Hepatocyte (in vitro differentiated cells): Measurements from ENCODE around the gene EIPR1. TPM values are rescaled to one million over a fixed set of nuclear protein-coding genes. Genes with fewer than 3 reads are reported as not detected.

Experiments
- DNase-seq: peaks from one replicate; pipeline ENCODE4 v3.0.0-alpha.2; 2016; ENCODE audit warnings: low spot score
- H2AFZ ChIP-seq: fragments of 200-600 bp; sonication (generic); 2 replicates; pipeline ENCODE4 v1.6.0; 2016; ENCODE audit warnings: antibody characterized with exemption, mild to moderate bottlenecking
- H3K27ac ChIP-seq: fragments of 200-600 bp; sonication (generic); 2 replicates; pipeline ENCODE4 v1.5.1; 2016; ENCODE audit warnings: mild to moderate bottlenecking
- H3K27me3 ChIP-seq: fragments of 200-600 bp; sonication (generic); 2 replicates; pipeline ENCODE4 v1.6.1; 2016
- H3K36me3 ChIP-seq: fragments of 200-600 bp; sonication (generic); replicated peaks from 2 replicates; pipeline ENCODE4 v1.5.1; 2016; ENCODE audit warnings: low read depth; ENCODE audit not compliant: insufficient read depth
- H3K4me1 ChIP-seq: fragments of 200-600 bp; sonication (generic); 2 replicates; pipeline ENCODE4 v1.5.1; 2016; ENCODE audit warnings: mild to moderate bottlenecking, moderate library complexity; ENCODE audit not compliant: insufficient read depth
- H3K4me2 ChIP-seq: fragments of 200-600 bp; sonication (generic); 2 replicates; pipeline ENCODE4 v1.6.0; 2016
- H3K4me3 ChIP-seq: fragments of 200-600 bp; sonication (generic); 2 replicates; pipeline ENCODE4 v1.5.1; 2016; ENCODE audit warnings: mild to moderate bottlenecking
- H3K79me2 ChIP-seq: fragments of 200-600 bp; sonication (generic); 2 replicates; pipeline ENCODE4 v1.6.0; 2017; ENCODE audit warnings: mild to moderate bottlenecking
- H3K9me2 ChIP-seq: fragments of 200-600 bp; sonication (generic); replicated peaks from 2 replicates; pipeline ENCODE4 v1.6.0; 2017; ENCODE audit warnings: mild to moderate bottlenecking; ENCODE audit not compliant: insufficient read depth
- H3K9me3 ChIP-seq: fragments of 200-600 bp; sonication (generic); 2 replicates; pipeline ENCODE4 v1.5.1; 2016; ENCODE audit warnings: low read depth, mild to moderate bottlenecking
- H4K20me1 ChIP-seq: fragments of 200-600 bp; sonication (generic); 2 replicates; pipeline ENCODE4 v1.6.0; 2016; ENCODE audit warnings: mild to moderate bottlenecking; ENCODE audit not compliant: insufficient read depth, poor library complexity, severe bottlenecking
- EZH2 ChIP-seq: fragments of 200-600 bp; sonication (generic); IDR thresholded peaks from 2 replicates; pipeline ENCODE4 v1.6.1; 2016; ENCODE audit warnings: antibody characterized with exemption, mild to moderate bottlenecking, borderline replicate concordance
- EZH2phosphoT487 ChIP-seq: fragments of 200-600 bp; sonication (generic); IDR thresholded peaks from one replicate; pipeline ENCODE4 v1.6.1; 2018; ENCODE audit warnings: antibody characterized with exemption, mild to moderate bottlenecking, low read depth, moderate library complexity; ENCODE audit not compliant: unreplicated experiment, severe bottlenecking
- WGBS: methylation state at CpG from one replicate; pipeline ENCODE4 v1.1.6; 2016; ENCODE audit warnings: low lambda C conversion rate; ENCODE audit errors: missing lambda C conversion rate; 5-methylcytosine and 5-hydroxymethylcytosine counted together
- polyA plus RNA-seq: library from polyadenylated mRNA; unstranded; fragments of >200 nt; fragmentation: Nextera tagmentation; extraction: Ambion mirVana; gene quantifications from 2 replicates; pipeline ENCODE4 v1.2.1, GENCODE V29; 2016
- total RNA-seq: library from RNA; depleted of rRNA; stranded (reverse); fragments of >200 nt; gene quantifications from 2 replicates; pipeline ENCODE4 v1.2.3, GENCODE V29; 2014
- TF ChIP-seq, protein P1 (sequence below): fragments of 200-600 bp; sonication (generic); IDR thresholded peaks from 2 replicates; pipeline ENCODE4 v1.5.1; 2016; ENCODE audit warnings: antibody characterized with exemption, mild to moderate bottlenecking; ENCODE audit not compliant: poor library complexity

EIPR1 gene
- total and polyA plus RNA-seq, 2 experiments from 2014 or later, result 27.4 to 42.3 TPM

DNA sequence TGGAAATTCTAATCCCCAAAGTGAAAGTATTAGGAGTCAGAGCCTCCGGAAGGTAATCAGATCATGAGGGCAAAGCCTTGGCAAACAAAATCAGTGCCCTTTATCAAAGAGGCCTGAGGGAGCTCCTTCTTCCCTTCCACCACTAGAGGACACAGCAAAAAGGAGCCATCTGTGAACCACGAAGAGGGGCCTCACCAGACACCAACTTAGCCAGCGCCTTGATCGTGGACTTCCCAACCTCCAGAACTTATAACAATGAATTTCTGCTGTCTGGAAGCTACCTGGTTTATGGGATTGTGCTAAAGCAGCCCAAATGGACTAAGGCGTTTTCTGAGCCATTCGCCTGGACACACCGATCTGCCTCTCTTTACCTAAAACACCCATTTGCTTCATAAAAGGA lies 133.1 kb downstream of the EIPR1 start:
- TF ChIP-seq, protein P1, sequence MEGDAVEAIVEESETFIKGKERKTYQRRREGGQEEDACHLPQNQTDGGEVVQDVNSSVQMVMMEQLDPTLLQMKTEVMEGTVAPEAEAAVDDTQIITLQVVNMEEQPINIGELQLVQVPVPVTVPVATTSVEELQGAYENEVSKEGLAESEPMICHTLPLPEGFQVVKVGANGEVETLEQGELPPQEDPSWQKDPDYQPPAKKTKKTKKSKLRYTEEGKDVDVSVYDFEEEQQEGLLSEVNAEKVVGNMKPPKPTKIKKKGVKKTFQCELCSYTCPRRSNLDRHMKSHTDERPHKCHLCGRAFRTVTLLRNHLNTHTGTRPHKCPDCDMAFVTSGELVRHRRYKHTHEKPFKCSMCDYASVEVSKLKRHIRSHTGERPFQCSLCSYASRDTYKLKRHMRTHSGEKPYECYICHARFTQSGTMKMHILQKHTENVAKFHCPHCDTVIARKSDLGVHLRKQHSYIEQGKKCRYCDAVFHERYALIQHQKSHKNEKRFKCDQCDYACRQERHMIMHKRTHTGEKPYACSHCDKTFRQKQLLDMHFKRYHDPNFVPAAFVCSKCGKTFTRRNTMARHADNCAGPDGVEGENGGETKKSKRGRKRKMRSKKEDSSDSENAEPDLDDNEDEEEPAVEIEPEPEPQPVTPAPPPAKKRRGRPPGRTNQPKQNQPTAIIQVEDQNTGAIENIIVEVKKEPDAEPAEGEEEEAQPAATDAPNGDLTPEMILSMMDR, result no peak
- TF ChIP-seq EZH2 (no peak), EZH2phosphoT487 (no peak)
- H4K20me1 ChIP-seq, result no peaks in the 10 kb centered on the region
- 90% methylated on average over 7 of the region's 7 CpGs for WGBS
- H3K4me3 ChIP-seq, result no peak overlapping the region
- H3K36me3 ChIP-seq, result no peaks in the 10 kb centered on the region
- no peaks in the 10 kb centered on the region for H3K9me3 ChIP-seq
- DNase-seq, result no peak
- H3K4me1 ChIP-seq, result no peaks in the 10 kb centered on the region
- H3K4me2 ChIP-seq, result no peak overlapping the region
- H2AFZ ChIP-seq, result no peak overlapping the region
- no peaks in the 10 kb centered on the region for H3K79me2 ChIP-seq
- no peaks in the 10 kb centered on the region for H3K27me3 ChIP-seq
- H3K9me2 ChIP-seq, result no peaks in the 10 kb centered on the region
- no peak overlapping the region for H3K27ac ChIP-seq

DNA sequence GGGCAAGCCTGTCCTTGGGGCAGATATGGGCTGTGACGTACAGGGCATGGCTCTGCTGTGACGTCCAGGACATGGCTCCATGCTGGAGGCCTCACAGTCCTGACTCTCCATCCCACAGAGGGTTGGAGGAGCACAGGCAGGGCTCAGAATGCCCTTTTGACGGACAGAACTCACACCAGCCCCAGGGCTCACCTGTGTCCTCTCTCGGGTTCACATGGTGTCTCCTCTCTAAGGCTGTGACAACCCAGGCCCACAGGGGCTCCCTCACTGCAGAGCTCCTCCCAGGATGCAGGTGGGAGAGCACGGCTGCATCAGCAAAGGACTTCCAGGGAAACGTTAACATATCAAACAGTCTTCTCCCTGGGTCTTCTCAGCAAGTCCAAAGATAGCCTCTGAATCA lies 133.8 kb downstream of the EIPR1 start:
- H3K4me3 ChIP-seq, result no peak overlapping the region
- no peak overlapping the region for H2AFZ ChIP-seq
- H3K4me2 ChIP-seq, result no peak overlapping the region
- H3K9me2 ChIP-seq, result no peaks in the 10 kb centered on the region
- DNase-seq, result no peak
- 89% methylated on average over 6 of the region's 6 CpGs for WGBS
- H3K4me1 ChIP-seq, result no peaks in the 10 kb centered on the region
- H3K79me2 ChIP-seq, result no peaks in the 10 kb centered on the region
- H3K27me3 ChIP-seq, result no peaks in the 10 kb centered on the region
- no peaks in the 10 kb centered on the region for H3K9me3 ChIP-seq
- no peaks in the 10 kb centered on the region for H3K36me3 ChIP-seq
- H4K20me1 ChIP-seq, result no peaks in the 10 kb centered on the region
- no peak overlapping the region for H3K27ac ChIP-seq
- TF ChIP-seq, protein P1, result no peak

DNA sequence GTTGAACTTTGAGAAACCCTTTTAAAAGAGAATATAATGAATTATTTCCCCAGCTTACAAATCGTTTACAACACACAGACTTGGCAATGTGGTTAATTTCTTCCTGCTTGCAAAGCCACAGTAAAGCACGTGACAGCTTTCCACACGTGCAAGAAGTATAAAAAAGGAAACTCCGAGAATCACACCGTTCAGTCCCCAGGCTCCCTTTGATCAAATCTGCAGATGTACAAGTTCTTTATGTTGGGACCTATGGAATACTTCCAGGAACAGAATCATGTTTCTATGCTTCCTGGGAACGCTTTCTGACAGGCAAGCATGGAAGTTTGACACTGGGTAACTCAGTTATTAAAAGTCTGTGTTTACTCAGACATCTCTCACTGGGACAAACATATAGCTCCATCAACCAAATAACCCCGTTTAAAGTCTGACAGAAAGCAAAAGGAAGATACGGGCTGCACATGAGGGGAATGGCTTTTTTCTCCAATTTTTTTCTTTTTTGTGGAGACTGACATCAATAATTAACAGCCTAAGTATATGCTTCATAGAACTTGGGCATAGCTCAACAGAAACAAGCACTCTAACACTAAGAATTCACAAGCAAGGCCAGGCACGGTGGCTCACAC lies 134.8 kb downstream of the EIPR1 start:
- H3K36me3 ChIP-seq, result no peaks in the 10 kb centered on the region
- H4K20me1 ChIP-seq, result no peaks in the 10 kb centered on the region
- H3K27ac ChIP-seq, result no peak overlapping the region
- H3K4me1 ChIP-seq, result no peaks in the 10 kb centered on the region
- no peak overlapping the region for H2AFZ ChIP-seq
- no peak for DNase-seq
- H3K79me2 ChIP-seq, result no peaks in the 10 kb centered on the region
- H3K27me3 ChIP-seq, result no peaks in the 10 kb centered on the region
- no peaks in the 10 kb centered on the region for H3K9me3 ChIP-seq
- TF ChIP-seq EZH2, result no peak
- no peak for TF ChIP-seq EZH2phosphoT487
- TF ChIP-seq, protein P1, result no peak
- no peaks in the 10 kb centered on the region for H3K9me2 ChIP-seq
- no peak overlapping the region for H3K4me3 ChIP-seq
- no peak overlapping the region for H3K4me2 ChIP-seq
- WGBS, result 83% methylated on average over 9 of the region's 9 CpGs
